Esophagus (tissue), 2 donors: Measurements from ENCODE around the gene CDA. TPM values are rescaled to one million over a fixed set of nuclear protein-coding genes. Genes with fewer than 3 reads are reported as not detected.
A peak's percentile ranks its signal among the peaks of the same experiment; 100 is the strongest.

Experiments
- H3K27ac ChIP-seq, 2 donors: one replicate each; pipeline ENCODE4 v1.5.1; 2013; ENCODE audit warnings: low read depth in 2 of 2, mild to moderate bottlenecking in 2 of 2, inconsistent platforms in 1 of 2, low read length in 1 of 2, moderate library complexity in 1 of 2
- H3K27me3 ChIP-seq, 2 donors: one replicate each; pipeline ENCODE4 v1.6.1; 2013; ENCODE audit warnings: low read length in 2 of 2, control low read depth in 1 of 2, mild to moderate bottlenecking in 1 of 2; ENCODE audit not compliant: insufficient read depth in 2 of 2, control insufficient read depth in 1 of 2
- H3K36me3 ChIP-seq, 2 donors: one replicate each; pipeline ENCODE4 v1.6.1; 2013; ENCODE audit warnings: low read length in 1 of 2; ENCODE audit not compliant: control insufficient read depth in 2 of 2, insufficient read depth in 2 of 2
- H3K4me1 ChIP-seq, 2 donors: one replicate each; pipeline ENCODE4 v1.6.1; 2013; ENCODE audit warnings: low read length in 1 of 2; ENCODE audit not compliant: control insufficient read depth in 2 of 2, insufficient read depth in 2 of 2
- H3K4me3 ChIP-seq, 2 donors: one replicate each; pipeline ENCODE4 v1.5.1; 2013; ENCODE audit warnings: low read length in 2 of 2, mild to moderate bottlenecking in 2 of 2, low read depth in 1 of 2, moderate library complexity in 1 of 2
- H3K9me3 ChIP-seq, 2 donors: one replicate each; pipeline ENCODE4 v1.6.1; 2013; ENCODE audit warnings: mild to moderate bottlenecking in 2 of 2, low read depth in 1 of 2, low read length in 1 of 2, moderate library complexity in 1 of 2; ENCODE audit not compliant: control insufficient read depth in 2 of 2, insufficient read depth in 1 of 2
- WGBS, 2 donors: extraction: QIAGEN DNeasy Blood & Tissue Kit; methylation state at CpG; one replicate each; pipeline ENCODE4 v1.1.7; 2013; 5-methylcytosine and 5-hydroxymethylcytosine counted together
- polyA plus RNA-seq, 2 donors: library from polyadenylated mRNA; stranded (reverse); fragments of 200-250 nt; gene quantifications; one replicate each; pipeline ENCODE4 v1.2.3, GENCODE V29; 2013
- donor health status: healthy with polysubstance abuse.
- donor health status: Bipolar disorder and iron deficiency.

CDA gene
- polyA plus RNA-seq, 2 donors, result 107 to 110 TPM

- Histone ChIP-seq H3K4me1 (peaks cover 0 to 9% of the 10 kb centered on the region in 2 donors), H3K4me3 (no peak overlapping the region)
- 45 to 54% methylated on average over 2 of the region's 2 CpGs for WGBS, 2 donors
Measured at GRCh38 chr1:20584890-20585289, 4.0 kb upstream of the CDA start.

GRCh38 chr1:20586953-20587660 is 1.8 kb upstream of the CDA start:
- Histone ChIP-seq H3K4me1 (peaks cover 0 to 17% of the 10 kb centered on the region in 2 donors), H3K4me3 (no peak overlapping the region), H3K36me3 (no peaks in the 10 kb centered on the region), H3K27ac (peak overlapping the region in 1 of 2 donors; percentile 54), H3K27me3 (peaks cover 0 to 5% of the 10 kb centered on the region in 2 donors), H3K9me3 (no peaks in the 10 kb centered on the region)
- WGBS, 2 donors, result 71 to 73% methylated on average over 9 to 10 of the region's 10 CpGs

More at GRCh38 chr1:20584890-20585289, 4.0 kb upstream of the CDA start:
- no peak overlapping the region for H3K27ac ChIP-seq
- no peaks in the 10 kb centered on the region for H3K9me3 ChIP-seq
- peaks cover 0 to 5% of the 10 kb centered on the region in 2 donors for H3K27me3 ChIP-seq
- no peaks in the 10 kb centered on the region for H3K36me3 ChIP-seq

DNA sequence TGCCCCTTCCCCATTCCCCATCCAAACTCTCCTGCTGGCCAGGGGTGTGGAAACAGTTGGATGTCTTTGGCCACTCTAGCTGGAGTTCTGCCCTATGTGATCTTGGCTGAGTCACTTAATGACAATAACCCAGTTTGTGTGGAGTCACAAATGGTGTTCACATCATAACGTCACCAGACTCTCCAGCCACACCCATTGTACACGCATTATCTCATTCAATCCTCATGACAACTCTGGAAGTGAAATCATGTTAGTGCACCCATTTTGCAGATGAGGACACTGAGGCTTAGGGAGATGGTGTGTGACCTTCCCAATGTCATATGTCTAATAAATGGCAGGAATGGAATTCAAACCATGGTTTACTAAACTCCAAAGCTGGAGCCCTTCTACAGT is 1.2 kb upstream of the CDA start:
- Histone ChIP-seq H3K27me3 (peaks cover 0 to 5% of the 10 kb centered on the region in 2 donors), H3K9me3 (no peaks in the 10 kb centered on the region), H3K27ac (peak overlapping the region in 1 of 2 donors; percentile 60), H3K4me1 (peaks cover 0 to 17% of the 10 kb centered on the region in 2 donors), H3K4me3 (no peak overlapping the region), H3K36me3 (no peaks in the 10 kb centered on the region)
- WGBS, 2 donors, result 41 to 46% methylated on average over 2 of the region's 2 CpGs

DNA sequence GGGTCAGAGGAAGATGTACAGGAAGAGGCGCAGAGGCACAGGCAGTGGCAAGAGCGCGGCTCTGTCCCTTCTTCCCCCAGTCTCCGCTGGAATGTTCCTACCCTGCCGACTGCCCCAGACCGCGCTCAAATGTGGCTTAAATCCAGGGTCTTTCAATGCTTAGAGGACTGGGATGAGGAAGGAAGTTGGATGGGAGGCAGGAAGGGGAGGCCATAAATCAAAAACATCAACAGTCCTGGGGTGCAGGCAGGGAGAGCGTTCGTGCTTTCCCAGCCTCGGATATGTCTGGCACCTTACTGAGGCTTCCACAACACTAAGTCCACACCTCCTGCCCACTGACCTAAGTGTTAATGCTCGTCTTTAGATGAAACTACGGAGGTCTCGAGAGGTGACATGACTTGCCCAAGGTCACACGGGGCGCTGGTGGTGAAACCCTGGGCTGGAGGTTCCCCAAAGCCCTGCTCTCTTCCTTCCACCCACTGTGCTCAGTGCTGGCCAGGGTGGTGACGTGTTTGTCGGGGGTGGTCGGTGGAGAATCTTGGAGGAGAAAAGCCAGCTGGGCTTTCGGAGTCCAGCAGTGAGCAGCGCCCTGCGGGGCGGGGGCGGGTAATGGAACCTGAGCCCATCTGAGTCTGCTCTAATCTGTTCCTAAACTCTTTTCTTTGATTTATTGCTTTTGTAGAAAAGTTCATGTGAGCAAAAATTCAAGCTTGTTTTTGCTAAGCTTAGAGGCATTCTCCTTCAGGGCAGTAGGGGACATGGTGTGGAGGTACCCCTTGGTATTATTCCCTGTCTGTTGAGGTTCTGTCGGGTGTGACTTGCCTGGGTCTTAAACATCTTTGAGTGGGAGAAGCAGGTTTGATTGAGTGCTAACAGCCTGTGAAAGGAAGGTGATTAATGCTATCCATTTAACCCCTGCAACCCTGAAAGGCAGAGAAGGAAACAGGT is 708 bp downstream of the CDA start:
- Histone ChIP-seq H3K4me1 (peaks cover 3 to 17% of the 10 kb centered on the region in 2 donors), H3K36me3 (no peaks in the 10 kb centered on the region), H3K9me3 (no peaks in the 10 kb centered on the region), H3K27me3 (peaks cover 0 to 5% of the 10 kb centered on the region in 2 donors), H3K27ac (peak overlapping the region; percentile 76 to 84), H3K4me3 (peak overlapping the region; percentile 43 to 47)
- WGBS, 2 donors, result 17 to 19% methylated on average over 24 of the region's 24 CpGs

- Histone ChIP-seq H3K9me3 (no peaks in the 10 kb centered on the region), H3K27ac (peak overlapping the region; percentile 7 to 84), H3K4me1 (peaks cover 3 to 17% of the 10 kb centered on the region in 2 donors), H3K36me3 (no peaks in the 10 kb centered on the region), H3K4me3 (peak overlapping the region in 1 of 2 donors; percentile 43), H3K27me3 (peaks cover 0 to 6% of the 10 kb centered on the region in 2 donors)
- 33 to 37% methylated on average over 7 of the region's 7 CpGs for WGBS, 2 donors
Measured at GRCh38 chr1:20590306-20590777, 1.4 kb downstream of the CDA start.

DNA sequence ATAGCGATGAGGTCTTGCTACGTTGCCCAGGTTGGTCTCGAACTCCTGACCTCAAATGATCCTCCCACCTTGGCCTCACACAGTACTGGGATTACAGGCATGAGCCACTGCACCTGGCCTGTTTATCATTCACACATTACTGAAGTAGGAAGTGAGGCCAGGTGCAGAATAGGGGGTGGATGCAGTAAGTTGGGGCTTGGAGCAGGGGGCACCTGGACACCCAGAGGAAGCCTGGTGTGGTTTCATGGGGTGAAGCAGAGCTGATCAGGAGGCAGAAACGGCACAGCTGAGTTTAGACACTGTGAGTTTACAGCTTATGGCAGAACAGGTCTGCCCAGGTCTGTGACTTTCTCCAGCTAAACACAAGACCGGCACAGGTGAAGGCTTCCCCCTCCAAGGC is 4.9 kb downstream of the CDA start:
- H3K27me3 ChIP-seq, result peaks cover 0 to 7% of the 10 kb centered on the region in 2 donors
- H3K4me3 ChIP-seq, result no peak overlapping the region
- peaks cover 3 to 14% of the 10 kb centered on the region in 2 donors for H3K4me1 ChIP-seq
- WGBS, 2 donors, result 69 to 74% methylated on average over 5 of the region's 5 CpGs
- H3K36me3 ChIP-seq, result no peaks in the 10 kb centered on the region
- no peaks in the 10 kb centered on the region for H3K9me3 ChIP-seq
- H3K27ac ChIP-seq, result peak overlapping the region in 1 of 2 donors; percentile 58

- peaks cover 3 to 8% of the 10 kb centered on the region in 2 donors for H3K4me1 ChIP-seq
- peaks cover 0 to 2% of the 10 kb centered on the region in 2 donors for H3K27me3 ChIP-seq
- no peaks in the 10 kb centered on the region for H3K36me3 ChIP-seq
- no peak overlapping the region for H3K27ac ChIP-seq
- WGBS, 2 donors, result 88 to 91% methylated on average over 14 of the region's 14 CpGs
- H3K9me3 ChIP-seq, result no peaks in the 10 kb centered on the region
- no peak overlapping the region for H3K4me3 ChIP-seq
Measured at GRCh38 chr1:20594746-20595145, 5.8 kb downstream of the CDA start.

DNA sequence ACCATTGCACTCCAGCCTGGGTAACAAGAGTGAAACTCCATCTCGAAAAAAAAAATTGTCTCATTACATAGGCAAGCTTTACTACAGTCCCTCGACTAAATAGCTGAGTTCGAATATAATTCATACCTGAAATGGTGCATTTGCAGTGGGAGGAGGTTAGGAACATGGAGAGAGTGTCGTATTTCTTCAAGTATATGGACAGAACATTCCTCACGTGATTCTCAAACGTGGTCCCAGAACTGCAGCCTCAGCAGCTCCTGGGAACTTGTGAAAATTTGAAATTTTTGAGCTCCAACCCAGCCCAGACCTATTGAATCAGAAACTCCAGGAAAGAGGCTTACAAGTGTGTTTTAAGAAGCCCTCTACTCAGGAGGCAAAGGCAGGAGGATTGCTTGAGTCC is 7.2 kb downstream of the CDA start:
- Histone ChIP-seq H3K27me3 (peaks cover 0 to 2% of the 10 kb centered on the region in 2 donors), H3K4me1 (peaks cover 2 to 3% of the 10 kb centered on the region in 2 donors), H3K36me3 (no peaks in the 10 kb centered on the region), H3K4me3 (no peak overlapping the region), H3K9me3 (no peaks in the 10 kb centered on the region), H3K27ac (no peak overlapping the region)
- WGBS, 2 donors, result 57 to 62% methylated on average over 6 of the region's 6 CpGs

DNA sequence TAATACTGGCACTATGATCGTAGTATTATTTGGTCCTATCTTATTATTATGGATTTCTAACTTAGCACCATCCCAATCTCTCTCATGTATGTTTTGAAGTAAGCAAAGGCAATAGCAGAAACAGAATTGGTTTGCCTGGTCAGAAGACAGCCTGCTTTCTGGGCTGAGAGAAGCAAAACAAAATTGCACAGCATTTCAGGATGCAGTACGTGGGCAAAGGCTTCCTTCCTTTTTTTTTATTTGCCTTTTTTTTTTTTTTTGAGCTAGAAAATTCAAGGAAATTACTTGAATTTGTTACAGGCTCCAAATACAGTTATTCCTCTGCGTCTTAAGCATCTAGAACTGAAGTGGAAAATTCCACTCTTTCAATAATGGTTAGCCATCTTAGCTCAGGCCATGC is 8.8 kb downstream of the CDA start:
- H3K27me3 ChIP-seq, result peaks cover 0 to 2% of the 10 kb centered on the region in 2 donors
- no peak overlapping the region for H3K4me3 ChIP-seq
- 72 to 78% methylated on average over 3 of the region's 3 CpGs for WGBS, 2 donors
- no peaks in the 10 kb centered on the region for H3K36me3 ChIP-seq
- peaks cover 0 to 3% of the 10 kb centered on the region in 2 donors for H3K4me1 ChIP-seq
- H3K27ac ChIP-seq, result no peak overlapping the region
- H3K9me3 ChIP-seq, result no peaks in the 10 kb centered on the region
